GM12891 (cell line): ENCODE results near the gene CD1E.
"Not testable (repeated sequence)": the region's sequence is repeated elsewhere in the genome, so short reads cannot be mapped to it uniquely, and the experiment has no call there.

Experiments used
- DNase-seq: peaks from one replicate; pipeline ENCODE4 v3.0.0; 2011; ENCODE audit warnings: low spot score; ENCODE audit not compliant: insufficient read length
- FAIRE-seq: peaks from 2 replicates; lab custom pipeline; 2011; peaks lifted over from hg19 to GRCh38; lab: Jason Lieb, UNC
- PAX5 ChIP-seq: IDR thresholded peaks from 2 replicates; pipeline ENCODE4 v1.6.1; 2011; ENCODE audit warnings: low read length, moderate library complexity, mild to moderate bottlenecking; ENCODE audit not compliant: insufficient read depth, severe bottlenecking
- POLR2A ChIP-seq: IDR thresholded peaks from 2 replicates; pipeline ENCODE4 v1.6.1; 2011; ENCODE audit warnings: low read depth, low read length, control low read depth
- POLR2AphosphoS5 ChIP-seq: IDR thresholded peaks from 2 replicates; pipeline ENCODE4 v1.6.1; 2011; ENCODE audit warnings: low read depth, low read length, control low read depth
- POU2F2 ChIP-seq: IDR thresholded peaks from 2 replicates; pipeline ENCODE4 v1.6.1; 2011; ENCODE audit warnings: low read depth, mild to moderate bottlenecking, control low read depth, low read length, moderate library complexity
- SPI1 ChIP-seq: IDR thresholded peaks from 2 replicates; pipeline ENCODE4 v1.6.1; 2011; ENCODE audit warnings: low read depth, low read length, control low read depth
- TAF1 ChIP-seq: IDR thresholded peaks from 2 replicates; pipeline ENCODE4 v1.6.1; 2011; ENCODE audit warnings: low read depth, low read length, control low read depth

Gene CD1E

GRCh38 chr1:158331106-158331425 lies 22.6 kb upstream of the CD1E start:
- no peak for DNase-seq
- peak; percentile 38 for FAIRE-seq
- no peak for TF ChIP-seq POLR2A
- no peak for TF ChIP-seq SPI1
- no peak for TF ChIP-seq PAX5
- no peak for TF ChIP-seq TAF1
- no peak for TF ChIP-seq POLR2AphosphoS5

- TF ChIP-seq TAF1 (no peak), PAX5 (no peak), POU2F2 (no peak), POLR2AphosphoS5 (no peak), POLR2A (no peak), SPI1 (no peak)
- DNase-seq (no peak), FAIRE-seq (no peak)
Measured at GRCh38 chr1:158331481-158332150, 22.1 kb upstream of the CD1E start, which contains the start of gene CD1B. Gene CD1B, minus strand, starts transcription at chr1:158331531. Its CDS starts 108 bp downstream, at chr1:158331423.

GRCh38 chr1:158333405-158334155 lies 20.1 kb upstream of the CD1E start:
- DNase-seq: no peak
- TF ChIP-seq POLR2AphosphoS5: no peak
- TF ChIP-seq SPI1: peak; percentile 63
- FAIRE-seq: no peak

- no peak for TF ChIP-seq PAX5
- no peak for TF ChIP-seq TAF1
- TF ChIP-seq POLR2AphosphoS5: no peak
- TF ChIP-seq POU2F2: no peak
- no peak for TF ChIP-seq POLR2A
- no peak for TF ChIP-seq SPI1
- no peak for FAIRE-seq
- DNase-seq: no peak
Measured at GRCh38 chr1:158334526-158335212, 19.0 kb upstream of the CD1E start.

GRCh38 chr1:158335213-158335532 lies 18.5 kb upstream of the CD1E start:
- TF ChIP-seq POLR2AphosphoS5: no peak
- no peak for FAIRE-seq
- no peak for DNase-seq

- FAIRE-seq: not testable (repeated sequence)
Measured at GRCh38 chr1:158336413-158336812, 17.3 kb upstream of the CD1E start.

GRCh38 chr1:158348946-158349345 lies 4.7 kb upstream of the CD1E start:
- not testable (repeated sequence) for FAIRE-seq, DNase-seq

More at GRCh38 chr1:158336413-158336812, 17.3 kb upstream of the CD1E start:
- DNase-seq: not testable (repeated sequence)

- no peak for FAIRE-seq
- no peak for TF ChIP-seq POLR2AphosphoS5
- TF ChIP-seq TAF1: no peak
- TF ChIP-seq PAX5: no peak
- TF ChIP-seq POU2F2: no peak
- no peak for TF ChIP-seq POLR2A
- TF ChIP-seq SPI1: no peak
- DNase-seq: no peak
Measured at GRCh38 chr1:158354255-158354654, 561 bp downstream of the CD1E start.

- DNase-seq: no peak
- TF ChIP-seq PAX5: no peak
- TF ChIP-seq POLR2AphosphoS5: no peak
- TF ChIP-seq SPI1: no peak
- FAIRE-seq: no peak
Measured at GRCh38 chr1:158355773-158356285, 2.1 kb downstream of the CD1E start.

- FAIRE-seq: no peak
- DNase-seq: no peak
- TF ChIP-seq SPI1: no peak
Measured at GRCh38 chr1:158356616-158357015, 2.9 kb downstream of the CD1E start.

- DNase-seq: no peak
- no peak for FAIRE-seq
- no peak for TF ChIP-seq POU2F2
- no peak for TF ChIP-seq PAX5
- no peak for TF ChIP-seq SPI1
- TF ChIP-seq POLR2A: no peak
- TF ChIP-seq POLR2AphosphoS5: no peak
- no peak for TF ChIP-seq TAF1
Measured at GRCh38 chr1:158357441-158357840, 3.7 kb downstream of the CD1E start.
